ENCODE measurements around the gene PTH.

The PTH gene

DNA sequence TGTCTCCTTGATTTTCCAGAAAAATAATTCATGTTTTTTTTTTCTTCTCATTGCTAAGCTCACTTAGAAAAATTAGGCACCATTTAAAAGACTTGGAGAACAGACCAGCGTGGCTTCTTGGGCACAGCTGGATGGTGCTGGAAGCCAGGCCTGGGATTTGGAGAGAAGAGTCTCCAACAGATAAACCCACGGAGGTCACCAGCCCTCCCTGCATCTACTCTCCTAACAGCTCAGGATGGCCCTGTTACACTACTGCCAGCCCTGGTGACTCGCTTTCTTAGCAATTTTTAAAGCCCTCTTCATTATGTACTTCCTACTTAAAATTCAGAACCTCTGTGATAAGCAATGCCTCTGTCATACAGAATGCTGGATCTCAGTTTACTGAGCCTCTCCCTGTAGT lies 1.7 kb downstream of the PTH start:
- H3K27ac ChIP-seq: no peak overlapping the region
- TF ChIP-seq ZFX (IDR thresholded peaks at IDR 0.05; ENCODE audit: borderline replicate concordance) (no peak), CTCF (IDR thresholded peaks at IDR 0.05) (no peak)

DNA sequence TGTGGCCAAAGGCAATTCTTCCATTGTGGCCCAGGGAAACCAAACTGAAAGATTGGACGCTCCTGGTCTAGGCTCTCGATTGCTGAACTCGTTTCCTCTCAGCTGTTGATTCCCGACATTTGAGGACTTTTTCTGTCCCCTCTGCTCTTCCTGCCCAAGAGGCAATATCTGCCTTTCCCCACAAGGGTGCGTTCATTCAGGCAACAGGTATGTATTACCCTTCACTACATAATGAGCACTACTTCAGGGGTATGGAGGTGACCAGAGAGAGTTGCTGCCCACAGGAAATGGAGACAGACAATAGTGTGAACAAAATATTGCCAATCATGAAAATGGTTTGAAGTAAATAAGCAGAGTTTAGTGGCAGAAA lies 8.2 kb downstream of the PTH start:
- no peak for TF ChIP-seq ZFX (IDR thresholded peaks at IDR 0.05; ENCODE audit: borderline replicate concordance)
- 0 out of 2 replicates have a peak, but pooled peaks have one; percentile 6 for TF ChIP-seq CTCF (IDR thresholded peaks at IDR 0.05)
- H3K27ac ChIP-seq: no peak overlapping the region

DNA sequence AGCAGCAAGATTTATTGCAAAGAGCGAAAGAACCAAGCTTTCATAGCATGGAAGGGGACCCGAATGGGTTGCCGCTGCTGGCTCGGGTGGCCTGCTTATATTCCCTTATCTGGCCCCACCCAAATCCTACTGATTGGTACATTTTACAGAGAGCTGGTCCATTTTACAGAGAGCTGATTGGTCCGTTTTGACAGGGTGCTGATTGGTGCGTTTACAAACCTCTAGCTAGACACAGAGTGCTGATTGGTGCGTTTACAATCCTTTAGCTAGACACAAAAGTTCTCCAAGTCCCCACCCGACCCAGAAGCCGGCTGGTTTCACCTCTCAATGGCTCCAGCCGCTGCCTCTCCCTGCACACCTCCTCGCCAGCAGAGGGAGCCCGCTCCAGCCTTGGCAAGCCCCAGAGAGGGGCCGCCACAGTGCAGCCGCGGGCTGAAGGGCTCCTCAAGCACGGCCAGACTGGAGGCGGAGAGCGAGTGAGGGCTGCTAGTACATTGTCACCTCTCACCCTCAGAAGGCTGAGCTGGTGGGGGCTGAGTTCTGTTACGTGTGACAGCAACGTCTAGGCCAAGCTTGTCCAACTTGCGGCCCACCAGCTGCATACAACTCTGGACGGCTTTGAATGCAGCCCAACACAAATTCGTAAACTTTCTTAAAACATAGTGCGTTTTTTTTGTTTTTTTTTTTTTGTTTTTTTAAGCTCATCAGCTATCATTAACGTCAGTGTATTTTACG lies 8.7 kb downstream of the PTH start:
- TF ChIP-seq CTCF (IDR thresholded peaks at IDR 0.05): peak; percentile 90
- no peak for TF ChIP-seq ZFX (IDR thresholded peaks at IDR 0.05; ENCODE audit: borderline replicate concordance)
- no peak overlapping the region for H3K27ac ChIP-seq

- H3K27ac ChIP-seq: peak overlapping the region; percentile 79
- TF ChIP-seq ZFX (IDR thresholded peaks at IDR 0.05; ENCODE audit: borderline replicate concordance) (no peak), CTCF (IDR thresholded peaks at IDR 0.05) (peak; percentile 43)
Measured at GRCh38 chr11:13480198-13480597, 15.6 kb downstream of the PTH start.

DNA sequence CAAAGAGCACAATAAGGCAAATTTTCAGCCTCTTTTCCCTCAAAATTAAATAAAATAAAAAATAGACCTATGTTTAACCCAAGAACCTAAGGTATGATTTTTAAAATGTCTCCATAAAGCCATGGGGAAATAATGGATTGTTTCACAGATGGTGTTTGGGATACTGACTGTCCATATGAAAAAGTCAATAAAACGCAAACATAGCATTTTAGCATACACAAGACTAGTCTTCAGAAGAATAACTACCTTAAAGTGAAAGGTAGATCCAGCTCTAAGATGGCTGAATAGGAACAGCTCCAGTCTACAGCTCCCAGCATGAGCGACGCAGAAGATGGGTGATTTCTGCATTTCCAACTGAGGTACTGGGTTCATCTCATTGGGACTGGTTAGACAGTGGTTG lies 16.1 kb downstream of the PTH start:
- TF ChIP-seq CTCF (IDR thresholded peaks at IDR 0.05) (no peak), ZFX (IDR thresholded peaks at IDR 0.05; ENCODE audit: borderline replicate concordance) (no peak)
- H3K27ac ChIP-seq: peak overlapping the region; percentile 79

DNA sequence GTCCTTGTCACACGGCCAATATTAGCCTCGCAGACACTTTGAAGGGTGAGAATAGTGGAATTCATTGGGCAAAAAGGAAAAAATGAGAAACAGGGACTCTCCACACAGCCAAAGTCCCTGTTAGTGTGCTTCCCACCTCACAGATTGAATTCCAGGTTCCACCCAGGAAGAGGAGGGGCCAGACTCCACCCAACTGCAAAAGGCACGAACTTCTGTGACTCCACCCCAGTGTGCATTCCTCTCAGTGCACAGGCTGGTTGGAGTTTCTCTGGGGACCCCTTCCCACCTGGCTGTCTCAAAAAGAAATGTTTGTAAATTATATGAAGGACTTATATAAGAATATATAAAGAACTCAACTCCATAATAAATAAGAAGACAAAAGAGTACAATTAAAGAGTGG lies 20.7 kb downstream of the PTH start:
- no peak overlapping the region for H3K27ac ChIP-seq

More for the DNA sequence above, 20.7 kb downstream of the PTH start:
- no peak for TF ChIP-seq ZFX (IDR thresholded peaks at IDR 0.05; ENCODE audit: borderline replicate concordance)
- no peak for TF ChIP-seq CTCF (IDR thresholded peaks at IDR 0.05)

Measured in 22Rv1 (cell line).